OCI-LY1 (cell line): ENCODE measurements around the gene RAI1.
A peak's percentile ranks its signal among the peaks of the same experiment; 100 is the strongest.

Source experiments
- H2AFZ ChIP-seq: fragments of 200-600 bp; sonication (generic), shearing (Covaris generic); 2 replicates; pipeline ENCODE4 v1.6.0; 2014; ENCODE audit warnings: antibody characterized with exemption, mild to moderate bottlenecking, low read length
- H3F3A ChIP-seq: fragments of 200-600 bp; sonication (generic), shearing (Covaris generic); 2 replicates; pipeline ENCODE4 v1.6.0; 2014; ENCODE audit warnings: mild to moderate bottlenecking, antibody characterized with exemption, low read length, moderate library complexity; ENCODE audit not compliant: insufficient read depth
- H3K27ac ChIP-seq: fragments of 200-600 bp; sonication (generic); 2 replicates; pipeline ENCODE4 v1.5.1; 2014; ENCODE audit warnings: low read length, mixed run types, mild to moderate bottlenecking, low read depth; ENCODE audit not compliant: poor library complexity, severe bottlenecking
- H3K27me3 ChIP-seq: fragments of 200-600 bp; sonication (generic); 2 replicates; pipeline ENCODE4 v1.6.0; 2014; ENCODE audit warnings: antibody characterized with exemption, mild to moderate bottlenecking, low read length, moderate library complexity; ENCODE audit not compliant: insufficient read depth
- H3K36me3 ChIP-seq: fragments of 200-600 bp; sonication (generic); 2 replicates; pipeline ENCODE4 v1.6.1; 2014; ENCODE audit warnings: mild to moderate bottlenecking, antibody characterized with exemption, low read length, moderate library complexity, mixed read lengths; ENCODE audit not compliant: insufficient read depth
- H3K4me1 ChIP-seq: fragments of 200-600 bp; sonication (generic); 2 replicates; pipeline ENCODE4 v1.5.1; 2014; ENCODE audit warnings: mild to moderate bottlenecking, low read length, moderate library complexity; ENCODE audit not compliant: insufficient read depth, severe bottlenecking
- H3K4me2 ChIP-seq: fragments of 200-600 bp; sonication (generic), shearing (Covaris generic); 2 replicates; pipeline ENCODE4 v1.6.1; 2014; ENCODE audit warnings: low read length
- H3K4me3 ChIP-seq: fragments of 200-600 bp; sonication (generic); 2 replicates; pipeline ENCODE4 v1.5.1; 2014; ENCODE audit warnings: low read length, low read depth, mild to moderate bottlenecking, mixed read lengths; ENCODE audit not compliant: poor library complexity, severe bottlenecking
- H3K79me2 ChIP-seq: fragments of 200-600 bp; shearing (Covaris generic); 2 replicates; pipeline ENCODE4 v1.6.1; 2016; ENCODE audit warnings: mixed run types, low read length, mixed read lengths; ENCODE audit not compliant: insufficient read depth
- H3K9ac ChIP-seq: fragments of 200-600 bp; sonication (generic), shearing (Covaris generic); 2 replicates; pipeline ENCODE4 v1.6.1; 2014; ENCODE audit warnings: mild to moderate bottlenecking, low read length, mixed read lengths
- H3K9me2 ChIP-seq: fragments of 200-600 bp; sonication (generic), shearing (Covaris generic); 2 replicates; pipeline ENCODE4 v1.6.1; 2014; ENCODE audit warnings: low read depth, mild to moderate bottlenecking, low read length, mixed read lengths
- H3K9me3 ChIP-seq: fragments of 200-600 bp; shearing (Covaris generic); 2 replicates; pipeline ENCODE4 v1.6.1; 2014; ENCODE audit warnings: low read length, mixed read lengths
- H4K20me1 ChIP-seq: fragments of 200-600 bp; sonication (generic), shearing (Covaris generic); 2 replicates; pipeline ENCODE4 v1.6.0; 2016; ENCODE audit warnings: mild to moderate bottlenecking, low read length; ENCODE audit not compliant: insufficient read depth
- EZH2 ChIP-seq: fragments of 200-600 bp; sonication (generic), shearing (Covaris generic); IDR thresholded peaks from 2 replicates; pipeline ENCODE4 v1.8.0; 2017; ENCODE audit warnings: borderline replicate concordance, mixed run types, mild to moderate bottlenecking, antibody characterized with exemption, low read length, moderate library complexity, mixed read lengths
- TF ChIP-seq, protein P1 (sequence below): fragments of 200-600 bp; sonication (generic), shearing (Covaris generic); IDR thresholded peaks from 2 replicates; pipeline ENCODE4 v1.5.1; 2017; ENCODE audit warnings: mild to moderate bottlenecking, antibody characterized with exemption, low read length, moderate library complexity, mixed read lengths

Gene RAI1

DNA sequence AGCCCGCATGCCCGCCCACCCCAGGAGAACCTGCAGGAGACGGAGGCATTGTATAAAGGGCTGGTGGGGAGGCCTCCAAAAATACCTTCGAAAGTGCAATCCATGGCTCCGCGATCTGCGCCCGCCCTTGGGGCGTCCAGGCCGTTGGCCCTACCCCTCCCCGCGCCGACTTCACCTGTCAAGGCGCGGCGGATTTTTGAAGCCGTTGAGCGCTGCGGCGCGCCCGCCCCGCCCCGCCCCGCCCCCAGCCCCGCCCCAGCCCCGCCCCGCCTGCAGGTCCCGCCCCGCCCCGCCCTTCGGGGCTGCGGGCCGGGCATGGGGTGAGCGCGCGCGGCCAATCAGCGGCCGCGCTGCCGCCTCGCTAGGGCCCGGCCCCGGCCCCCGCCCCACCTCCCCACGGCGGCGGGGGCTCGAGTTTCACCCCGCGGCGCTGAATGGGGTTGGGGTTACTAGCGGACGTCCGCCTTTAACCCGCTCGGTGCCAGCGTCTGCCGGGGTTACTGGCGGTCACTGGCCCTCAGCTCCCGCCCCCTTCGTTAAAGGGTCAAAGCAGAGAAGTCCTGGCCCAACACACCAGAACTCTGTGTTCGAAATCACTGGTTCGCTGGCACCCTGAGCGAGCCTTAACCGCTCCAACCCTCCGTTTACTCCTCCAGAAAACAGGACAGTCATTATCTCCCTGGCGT, 142.3 kb downstream of the RAI1 start:
- no peaks in the 10 kb centered on the region for H3K9me2 ChIP-seq
- H4K20me1 ChIP-seq = no peaks in the 10 kb centered on the region
- peak overlapping the region; percentile 79 for H3K4me3 ChIP-seq
- H2AFZ ChIP-seq = no peak overlapping the region
- H3K36me3 ChIP-seq = peaks cover 27% of the 10 kb centered on the region; the same call in 1 of the 2 replicates
- H3K79me2 ChIP-seq = peaks cover 5% of the 10 kb centered on the region; the same call in 1 of the 2 replicates
- H3K4me2 ChIP-seq = peak overlapping the region; percentile 96
- no peaks in the 10 kb centered on the region for H3K9me3 ChIP-seq
- TF ChIP-seq, protein P1, sequence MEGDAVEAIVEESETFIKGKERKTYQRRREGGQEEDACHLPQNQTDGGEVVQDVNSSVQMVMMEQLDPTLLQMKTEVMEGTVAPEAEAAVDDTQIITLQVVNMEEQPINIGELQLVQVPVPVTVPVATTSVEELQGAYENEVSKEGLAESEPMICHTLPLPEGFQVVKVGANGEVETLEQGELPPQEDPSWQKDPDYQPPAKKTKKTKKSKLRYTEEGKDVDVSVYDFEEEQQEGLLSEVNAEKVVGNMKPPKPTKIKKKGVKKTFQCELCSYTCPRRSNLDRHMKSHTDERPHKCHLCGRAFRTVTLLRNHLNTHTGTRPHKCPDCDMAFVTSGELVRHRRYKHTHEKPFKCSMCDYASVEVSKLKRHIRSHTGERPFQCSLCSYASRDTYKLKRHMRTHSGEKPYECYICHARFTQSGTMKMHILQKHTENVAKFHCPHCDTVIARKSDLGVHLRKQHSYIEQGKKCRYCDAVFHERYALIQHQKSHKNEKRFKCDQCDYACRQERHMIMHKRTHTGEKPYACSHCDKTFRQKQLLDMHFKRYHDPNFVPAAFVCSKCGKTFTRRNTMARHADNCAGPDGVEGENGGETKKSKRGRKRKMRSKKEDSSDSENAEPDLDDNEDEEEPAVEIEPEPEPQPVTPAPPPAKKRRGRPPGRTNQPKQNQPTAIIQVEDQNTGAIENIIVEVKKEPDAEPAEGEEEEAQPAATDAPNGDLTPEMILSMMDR = no peak
- no peak for TF ChIP-seq EZH2
- H3F3A ChIP-seq = no peaks in the 10 kb centered on the region
- H3K27ac ChIP-seq = peak overlapping the region; percentile 98
- H3K27me3 ChIP-seq = no peaks in the 10 kb centered on the region
- peaks cover 91% of the 10 kb centered on the region for H3K4me1 ChIP-seq
- peak overlapping the region; percentile 82 for H3K9ac ChIP-seq

DNA sequence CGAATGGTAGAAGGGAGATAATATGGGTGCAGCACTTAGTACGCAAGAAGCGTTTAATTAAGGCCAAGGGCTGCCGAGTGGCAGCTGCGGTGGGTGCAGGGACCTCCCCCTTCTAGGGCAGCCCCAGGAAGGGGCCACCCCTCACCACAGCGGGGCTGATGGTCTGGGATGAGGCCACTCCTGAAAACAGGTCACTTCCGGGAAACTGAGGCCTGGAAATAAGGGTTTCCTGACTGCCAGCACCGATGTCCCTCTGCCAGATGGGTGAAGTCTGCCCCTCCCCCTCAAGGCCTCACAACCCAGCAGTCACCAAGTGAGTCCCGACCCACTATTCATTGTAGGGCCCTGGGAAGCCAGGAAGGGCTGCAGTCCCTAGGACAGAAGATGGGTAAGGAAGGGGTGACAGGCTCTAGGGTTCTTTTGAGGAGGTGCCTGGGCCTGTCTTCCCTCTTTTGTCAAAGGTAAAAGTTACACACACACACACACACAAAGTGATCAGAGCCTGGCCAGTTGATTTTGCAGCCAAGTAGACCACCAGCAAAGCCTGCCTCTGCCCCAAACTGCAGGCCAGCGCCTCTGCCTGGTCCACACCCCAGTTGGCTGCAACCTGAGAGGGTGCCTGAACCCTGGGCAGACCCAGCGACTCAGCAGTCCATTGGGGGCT, 143.0 kb downstream of the RAI1 start:
- TF ChIP-seq, protein P1 = no peak
- no peak for TF ChIP-seq EZH2
- Histone ChIP-seq H3K9me2 (no peaks in the 10 kb centered on the region), H3K4me2 (peak overlapping the region; percentile 96), H3K4me3 (peak overlapping the region; percentile 60), H4K20me1 (no peaks in the 10 kb centered on the region), H3K9ac (peak overlapping the region; percentile 82), H2AFZ (no peak overlapping the region), H3K27me3 (no peaks in the 10 kb centered on the region), H3K9me3 (no peaks in the 10 kb centered on the region), H3K79me2 (peaks cover 5% of the 10 kb centered on the region; the same call in 1 of the 2 replicates), H3K4me1 (peaks cover 95% of the 10 kb centered on the region), H3K36me3 (peaks cover 21% of the 10 kb centered on the region; the same call in 1 of the 2 replicates), H3F3A (no peaks in the 10 kb centered on the region), H3K27ac (peak overlapping the region; percentile 98)

DNA sequence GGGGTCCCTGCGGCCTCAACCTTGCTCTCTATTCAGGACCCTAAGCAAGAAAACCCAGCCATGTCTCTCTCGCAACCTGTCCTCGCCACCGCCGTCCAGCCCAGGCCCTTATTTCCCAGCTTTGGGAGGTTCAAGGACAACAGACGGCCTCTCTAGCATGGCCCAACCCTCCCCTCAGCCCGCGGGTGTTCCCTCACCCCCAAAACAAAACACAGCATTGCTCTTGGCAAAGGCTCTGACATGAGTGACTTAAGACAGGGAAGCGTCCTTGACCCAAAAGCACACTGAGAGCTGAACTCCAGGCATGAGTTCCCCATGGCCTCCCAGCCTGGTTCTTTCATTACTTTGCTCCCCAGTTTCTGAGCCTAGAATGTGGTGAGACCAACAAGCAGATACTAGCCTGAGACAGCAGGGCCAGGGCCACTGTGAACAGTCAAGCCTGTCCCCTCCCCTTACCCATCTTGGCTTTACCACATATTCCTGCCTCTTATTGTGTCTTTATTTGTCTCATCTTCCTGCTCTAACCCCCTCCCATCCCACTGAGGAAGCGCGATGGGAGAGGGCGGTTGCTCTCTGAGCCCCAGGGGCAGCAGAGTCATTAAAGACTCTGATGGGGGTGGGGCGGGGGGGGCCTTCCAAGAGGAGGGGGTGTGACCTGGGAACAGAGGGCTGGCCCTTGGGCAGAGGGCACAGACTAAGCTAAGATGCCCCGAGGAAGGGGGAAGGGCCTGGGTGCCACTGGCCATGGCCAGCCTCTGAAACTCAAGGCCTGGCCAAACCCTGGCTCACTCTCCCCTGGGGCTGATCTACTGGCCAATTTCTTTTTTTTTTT, 143.7 kb downstream of the RAI1 start:
- H3K36me3 ChIP-seq = peaks cover 13% of the 10 kb centered on the region; the same call in 1 of the 2 replicates
- H3K4me3 ChIP-seq = no peak overlapping the region
- no peaks in the 10 kb centered on the region for H3K9me3 ChIP-seq
- peak overlapping the region; percentile 96; the same call in 1 of the 2 replicates for H3K4me2 ChIP-seq
- H3K27me3 ChIP-seq = no peaks in the 10 kb centered on the region
- peak overlapping the region; percentile 98 for H3K27ac ChIP-seq
- no peaks in the 10 kb centered on the region for H4K20me1 ChIP-seq
- peaks cover 95% of the 10 kb centered on the region for H3K4me1 ChIP-seq
- peaks cover 5% of the 10 kb centered on the region; the same call in 1 of the 2 replicates for H3K79me2 ChIP-seq
- no peak overlapping the region for H2AFZ ChIP-seq
- no peaks in the 10 kb centered on the region for H3F3A ChIP-seq
- H3K9ac ChIP-seq = peak overlapping the region; percentile 82; the same call in 1 of the 2 replicates
- H3K9me2 ChIP-seq = no peaks in the 10 kb centered on the region
- TF ChIP-seq, protein P1 = no peak
- no peak for TF ChIP-seq EZH2
